Measurements from ENCODE around the gene TACR1.
A peak's percentile ranks its signal among the peaks of the same experiment; 100 is the strongest.
"Not testable (repeated sequence)": the region's sequence is repeated elsewhere in the genome, so short reads cannot be mapped to it uniquely, and the experiment has no call there.

TACR1 gene

GRCh38 chr2:75153221-75153620, 46.1 kb downstream of the TACR1 start:
- H3K4me3 ChIP-seq (ENCODE audit: control insufficient read depth, low read depth, low read length), result no peak overlapping the region
- TF ChIP-seq CTCF (IDR thresholded peaks at IDR 0.05; ENCODE audit: control insufficient read depth, insufficient read depth, low read depth, low read length, missing control alignments), result no peak
- DNase-seq (ENCODE audit: low read depth), result no peak

- H3K4me3 ChIP-seq (ENCODE audit: control insufficient read depth, low read depth, low read length); DNase-seq (ENCODE audit: low read depth): not testable (repeated sequence)
Observed at GRCh38 chr2:75152243-75152642, 47.1 kb downstream of the TACR1 start.

- H3K4me3 ChIP-seq (ENCODE audit: control insufficient read depth, low read depth, low read length); DNase-seq (ENCODE audit: low read depth): not testable (repeated sequence)
Observed at GRCh38 chr2:75147884-75148283, 51.4 kb downstream of the TACR1 start.

GRCh38 chr2:75146606-75147332, 52.6 kb downstream of the TACR1 start:
- no peak overlapping the region for H3K4me3 ChIP-seq (ENCODE audit: control insufficient read depth, low read depth, low read length)
- peak; percentile 48 for DNase-seq (ENCODE audit: low read depth)
- no peak for TF ChIP-seq CTCF (IDR thresholded peaks at IDR 0.05; ENCODE audit: control insufficient read depth, insufficient read depth, low read depth, low read length, missing control alignments)

- not testable (repeated sequence) for H3K4me3 ChIP-seq (ENCODE audit: control insufficient read depth, low read depth, low read length); DNase-seq (ENCODE audit: low read depth)
Observed at GRCh38 chr2:75146221-75146605, 53.1 kb downstream of the TACR1 start.

GRCh38 chr2:75142081-75142480, 57.2 kb downstream of the TACR1 start:
- peak; percentile 64 for DNase-seq (ENCODE audit: low read depth)
- H3K4me3 ChIP-seq (ENCODE audit: control insufficient read depth, low read depth, low read length), result no peak overlapping the region
- TF ChIP-seq CTCF (IDR thresholded peaks at IDR 0.05; ENCODE audit: control insufficient read depth, insufficient read depth, low read depth, low read length, missing control alignments), result no peak

- no peak overlapping the region for H3K4me3 ChIP-seq (ENCODE audit: control insufficient read depth, low read depth, low read length)
- no peak for DNase-seq (ENCODE audit: low read depth)
- TF ChIP-seq CTCF (IDR thresholded peaks at IDR 0.05; ENCODE audit: control insufficient read depth, insufficient read depth, low read depth, low read length, missing control alignments), result no peak
Observed at GRCh38 chr2:75140288-75140687, 59.0 kb downstream of the TACR1 start.

- no peak overlapping the region for H3K4me3 ChIP-seq (ENCODE audit: control insufficient read depth, low read depth, low read length)
- no peak for TF ChIP-seq CTCF (IDR thresholded peaks at IDR 0.05; ENCODE audit: control insufficient read depth, insufficient read depth, low read depth, low read length, missing control alignments)
- DNase-seq (ENCODE audit: low read depth), result no peak
Observed at GRCh38 chr2:75139171-75139570, 60.1 kb downstream of the TACR1 start.

Measured in AG09309 (cell line).